Liver (tissue), 9 donors: Measurements from ENCODE around the gene DMD. TPM values are rescaled to one million over a fixed set of nuclear protein-coding genes. Genes with fewer than 3 reads are reported as not detected.

Experiments used
- DNase-seq: peaks from one replicate; pipeline ENCODE4 v3.0.0-alpha.2; 2017; ENCODE audit warnings: low spot score
- H3K27ac ChIP-seq, 2 donors: one replicate each; pipeline ENCODE4 v1.7.0; 2013; ENCODE audit warnings: inconsistent platforms in 2 of 2, low read length in 2 of 2, control low read depth in 1 of 2, low read depth in 1 of 2, mild to moderate bottlenecking in 1 of 2
- H3K27me3 ChIP-seq, 4 donors: one replicate each; pipeline versions ENCODE4 v1.6.1 to v1.7.0; 2013; ENCODE audit warnings: low read length in 3 of 4, inconsistent platforms in 1 of 4, mild to moderate bottlenecking in 1 of 4, moderate library complexity in 1 of 4; ENCODE audit not compliant: control insufficient read depth in 4 of 4, insufficient read depth in 4 of 4
- H3K36me3 ChIP-seq, 4 donors: one replicate each; pipeline versions ENCODE4 v1.6.1 to v1.7.0; 2013; ENCODE audit warnings: low read length in 3 of 4, mild to moderate bottlenecking in 3 of 4, low read depth in 1 of 4, moderate library complexity in 1 of 4; ENCODE audit not compliant: control insufficient read depth in 4 of 4, insufficient read depth in 3 of 4
- H3K4me1 ChIP-seq, 4 donors: one replicate each; pipeline versions ENCODE4 v1.6.1 to v1.7.0; 2013; ENCODE audit warnings: low read length in 3 of 4, mild to moderate bottlenecking in 3 of 4, moderate library complexity in 1 of 4; ENCODE audit not compliant: control insufficient read depth in 4 of 4, insufficient read depth in 4 of 4
- H3K4me3 ChIP-seq, 3 donors: one replicate each; pipeline versions ENCODE4 v1.6.1 to v1.7.0; 2013; ENCODE audit warnings: low read length in 3 of 3, control low read depth in 1 of 3, low read depth in 1 of 3, mild to moderate bottlenecking in 1 of 3
- H3K9ac ChIP-seq, 2 donors: one replicate each; pipeline ENCODE4 v1.7.0; 2013; ENCODE audit warnings: low read length in 2 of 2, mild to moderate bottlenecking in 2 of 2, moderate library complexity in 2 of 2, control low read depth in 1 of 2, low read depth in 1 of 2
- H3K9me3 ChIP-seq, 4 donors: one replicate each; pipeline versions ENCODE4 v1.6.1 to v1.7.0; 2013; ENCODE audit warnings: low read length in 3 of 4; ENCODE audit not compliant: control insufficient read depth in 4 of 4
- CTCF ChIP-seq: fragments of 150-350 bp; IDR thresholded peaks from 2 replicates; pipeline ENCODE4 v1.5.1; 2017; ENCODE audit warnings: improper control_type of control experiment, low read depth, low read length; ENCODE audit not compliant: missing input control
- EGR1 ChIP-seq, 2 donors: IDR thresholded peaks; 2 replicates each; pipeline ENCODE4 v1.6.1; 2016 to 2018; ENCODE audit warnings: antibody characterized with exemption in 2 of 2, low read depth in 2 of 2
- FOXA1 ChIP-seq: IDR thresholded peaks from 2 replicates; pipeline ENCODE4 v1.6.1; 2016; ENCODE audit warnings: antibody characterized with exemption
- FOXA2 ChIP-seq: IDR thresholded peaks from 2 replicates; pipeline ENCODE4 v1.6.1; 2016; ENCODE audit warnings: antibody characterized with exemption
- GABPA ChIP-seq, 2 donors: IDR thresholded peaks in 1 of 2; conservative IDR thresholded peaks in 1 of 2; 2 replicates each; pipeline ENCODE4 v1.6.1; 2016; ENCODE audit warnings: antibody characterized with exemption in 2 of 2, mild to moderate bottlenecking in 1 of 2, moderate library complexity in 1 of 2
- HNF4A ChIP-seq, 2 donors: conservative IDR thresholded peaks; 2 replicates each; pipeline ENCODE4 v1.6.1; 2016; ENCODE audit warnings: antibody characterized with exemption in 2 of 2, mild to moderate bottlenecking in 2 of 2
- HNF4G ChIP-seq: IDR thresholded peaks from 2 replicates; pipeline ENCODE4 v1.6.1; 2016; ENCODE audit warnings: antibody characterized with exemption
- JUND ChIP-seq, 2 donors: IDR thresholded peaks; 2 replicates each; pipeline ENCODE4 v1.6.1; 2016; ENCODE audit warnings: antibody characterized with exemption in 2 of 2
- NR2F2 ChIP-seq: IDR thresholded peaks from 2 replicates; pipeline ENCODE4 v1.6.1; 2016; ENCODE audit warnings: antibody characterized with exemption
- RAD21 ChIP-seq, 2 donors: IDR thresholded peaks; 2 replicates each; pipeline ENCODE4 v1.6.1; 2016; ENCODE audit warnings: antibody characterized with exemption in 2 of 2, mild to moderate bottlenecking in 2 of 2
- RXRA ChIP-seq, 2 donors: IDR thresholded peaks; 2 replicates each; pipeline ENCODE4 v1.6.1; 2017 to 2018; ENCODE audit warnings: antibody characterized with exemption in 2 of 2, mild to moderate bottlenecking in 1 of 2
- SP1 ChIP-seq: IDR thresholded peaks from 2 replicates; pipeline ENCODE4 v1.6.1; 2018; ENCODE audit warnings: antibody characterized with exemption, mild to moderate bottlenecking
- TAF1 ChIP-seq: conservative IDR thresholded peaks from 2 replicates; pipeline ENCODE4 v1.6.1; 2016; ENCODE audit warnings: antibody characterized with exemption, mild to moderate bottlenecking
- YY1 ChIP-seq: IDR thresholded peaks from 2 replicates; pipeline ENCODE4 v1.6.1; 2016; ENCODE audit warnings: antibody characterized with exemption, mild to moderate bottlenecking
- whole genome bisulfite sequencing: extraction: QIAGEN DNeasy Blood & Tissue Kit; methylation state at CpG from one replicate; pipeline ENCODE4 v1.1.7; 2013; 5-methylcytosine and 5-hydroxymethylcytosine counted together
- polyA plus RNA-seq, 2 donors: library from polyadenylated mRNA; stranded (reverse) in 1 of 2; unstranded in 1 of 2; fragments of 200-250 nt in 1 of 2; fragments of >200 nt in 1 of 2; fragmentation: Nextera tagmentation in 1 of 2; extraction: Ambion mirVana in 1 of 2; gene quantifications; one replicate each; pipeline versions ENCODE4 v1.2.1 to v1.2.3, GENCODE V29; 2013 to 2015
- total RNA-seq, 2 donors: library from RNA; depleted of rRNA; stranded (reverse); fragments of >200 nt; gene quantifications; one replicate each; pipeline ENCODE4 v1.2.3, GENCODE V29; 2014
- TF ChIP-seq, protein P1 (sequence below): IDR thresholded peaks from 2 replicates; pipeline ENCODE4 v1.6.1; 2016; ENCODE audit warnings: antibody characterized with exemption
- TF ChIP-seq, protein P2 (sequence below): IDR thresholded peaks from 2 replicates; pipeline ENCODE4 v1.6.1; 2016; ENCODE audit warnings: antibody characterized with exemption, mild to moderate bottlenecking
- TF ChIP-seq, protein P3 (sequence below): IDR thresholded peaks from 2 replicates; pipeline ENCODE4 v1.6.1; 2016; ENCODE audit warnings: antibody characterized with exemption
- donor health status: healthy.
- donor health status: healthy.
- donor health status: healthy.
- donor health status: healthy.
- donor health status: healthy.

Gene DMD
- total and polyA plus RNA-seq, 4 donors, result 14.6 to 61.9 (median 23.9) TPM

GRCh38 chrX:31679861-31680260, 1531.5 kb downstream of the DMD start (continued):
- TF ChIP-seq HNF4A (conservative IDR thresholded peaks at IDR 0.05) (no peak), JUND (IDR thresholded peaks at IDR 0.05) (no peak), GABPA (IDR thresholded peaks at IDR 0.05 in 1 of 2, conservative IDR thresholded peaks at IDR 0.05 in 1 of 2) (no peak), NR2F2 (no peak)

DNA sequence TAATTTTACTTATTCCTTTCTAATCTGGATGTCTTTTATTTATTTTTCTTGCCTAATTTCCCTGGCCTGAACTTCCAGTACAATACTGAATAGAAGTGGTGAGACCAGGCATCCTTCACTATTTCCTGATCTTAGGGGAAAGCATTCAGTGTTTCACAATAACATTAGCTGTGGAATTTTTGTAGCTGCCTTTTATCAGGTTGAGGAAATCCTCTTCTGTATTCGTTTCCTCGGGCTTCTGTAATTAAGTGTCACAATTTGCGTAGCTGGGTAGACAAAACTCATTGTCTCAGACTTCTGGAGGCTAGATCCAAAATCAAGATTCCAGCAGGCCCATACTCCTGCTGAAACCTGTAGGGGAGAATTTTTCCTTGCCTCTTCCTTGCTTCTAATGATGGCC, 1541.1 kb downstream of the DMD start:
- no peak overlapping the region for H3K27ac ChIP-seq
- no peak overlapping the region for H3K4me3 ChIP-seq
- no peaks in the 10 kb centered on the region for H3K36me3 ChIP-seq

More for the DNA sequence above, 1541.1 kb downstream of the DMD start:
- no peak overlapping the region for H3K9ac ChIP-seq
- WGBS, result 67% methylated on average over 3 of the region's 3 CpGs
- H3K27me3 ChIP-seq, result no peaks in the 10 kb centered on the region
- H3K9me3 ChIP-seq, result no peaks in the 10 kb centered on the region
- TF ChIP-seq, protein P1, sequence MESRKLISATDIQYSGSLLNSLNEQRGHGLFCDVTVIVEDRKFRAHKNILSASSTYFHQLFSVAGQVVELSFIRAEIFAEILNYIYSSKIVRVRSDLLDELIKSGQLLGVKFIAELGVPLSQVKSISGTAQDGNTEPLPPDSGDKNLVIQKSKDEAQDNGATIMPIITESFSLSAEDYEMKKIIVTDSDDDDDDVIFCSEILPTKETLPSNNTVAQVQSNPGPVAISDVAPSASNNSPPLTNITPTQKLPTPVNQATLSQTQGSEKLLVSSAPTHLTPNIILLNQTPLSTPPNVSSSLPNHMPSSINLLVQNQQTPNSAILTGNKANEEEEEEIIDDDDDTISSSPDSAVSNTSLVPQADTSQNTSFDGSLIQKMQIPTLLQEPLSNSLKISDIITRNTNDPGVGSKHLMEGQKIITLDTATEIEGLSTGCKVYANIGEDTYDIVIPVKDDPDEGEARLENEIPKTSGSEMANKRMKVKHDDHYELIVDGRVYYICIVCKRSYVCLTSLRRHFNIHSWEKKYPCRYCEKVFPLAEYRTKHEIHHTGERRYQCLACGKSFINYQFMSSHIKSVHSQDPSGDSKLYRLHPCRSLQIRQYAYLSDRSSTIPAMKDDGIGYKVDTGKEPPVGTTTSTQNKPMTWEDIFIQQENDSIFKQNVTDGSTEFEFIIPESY, result no peak
- TF ChIP-seq SP1 (no peak), HNF4A (conservative IDR thresholded peaks at IDR 0.05) (no peak), YY1 (no peak), RXRA (IDR thresholded peaks at IDR 0.05) (no peak), GABPA (IDR thresholded peaks at IDR 0.05 in 1 of 2, conservative IDR thresholded peaks at IDR 0.05 in 1 of 2) (no peak), RAD21 (IDR thresholded peaks at IDR 0.05) (no peak), CTCF (no peak), HNF4G (no peak), FOXA2 (no peak), FOXA1 (no peak), EGR1 (IDR thresholded peaks at IDR 0.05; ENCODE audit: low read depth in 2 of 2) (no peak), TAF1 (no peak), JUND (IDR thresholded peaks at IDR 0.05) (no peak)
- TF ChIP-seq, protein P2, sequence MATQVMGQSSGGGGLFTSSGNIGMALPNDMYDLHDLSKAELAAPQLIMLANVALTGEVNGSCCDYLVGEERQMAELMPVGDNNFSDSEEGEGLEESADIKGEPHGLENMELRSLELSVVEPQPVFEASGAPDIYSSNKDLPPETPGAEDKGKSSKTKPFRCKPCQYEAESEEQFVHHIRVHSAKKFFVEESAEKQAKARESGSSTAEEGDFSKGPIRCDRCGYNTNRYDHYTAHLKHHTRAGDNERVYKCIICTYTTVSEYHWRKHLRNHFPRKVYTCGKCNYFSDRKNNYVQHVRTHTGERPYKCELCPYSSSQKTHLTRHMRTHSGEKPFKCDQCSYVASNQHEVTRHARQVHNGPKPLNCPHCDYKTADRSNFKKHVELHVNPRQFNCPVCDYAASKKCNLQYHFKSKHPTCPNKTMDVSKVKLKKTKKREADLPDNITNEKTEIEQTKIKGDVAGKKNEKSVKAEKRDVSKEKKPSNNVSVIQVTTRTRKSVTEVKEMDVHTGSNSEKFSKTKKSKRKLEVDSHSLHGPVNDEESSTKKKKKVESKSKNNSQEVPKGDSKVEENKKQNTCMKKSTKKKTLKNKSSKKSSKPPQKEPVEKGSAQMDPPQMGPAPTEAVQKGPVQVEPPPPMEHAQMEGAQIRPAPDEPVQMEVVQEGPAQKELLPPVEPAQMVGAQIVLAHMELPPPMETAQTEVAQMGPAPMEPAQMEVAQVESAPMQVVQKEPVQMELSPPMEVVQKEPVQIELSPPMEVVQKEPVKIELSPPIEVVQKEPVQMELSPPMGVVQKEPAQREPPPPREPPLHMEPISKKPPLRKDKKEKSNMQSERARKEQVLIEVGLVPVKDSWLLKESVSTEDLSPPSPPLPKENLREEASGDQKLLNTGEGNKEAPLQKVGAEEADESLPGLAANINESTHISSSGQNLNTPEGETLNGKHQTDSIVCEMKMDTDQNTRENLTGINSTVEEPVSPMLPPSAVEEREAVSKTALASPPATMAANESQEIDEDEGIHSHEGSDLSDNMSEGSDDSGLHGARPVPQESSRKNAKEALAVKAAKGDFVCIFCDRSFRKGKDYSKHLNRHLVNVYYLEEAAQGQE, result no peak
- TF ChIP-seq, protein P3, sequence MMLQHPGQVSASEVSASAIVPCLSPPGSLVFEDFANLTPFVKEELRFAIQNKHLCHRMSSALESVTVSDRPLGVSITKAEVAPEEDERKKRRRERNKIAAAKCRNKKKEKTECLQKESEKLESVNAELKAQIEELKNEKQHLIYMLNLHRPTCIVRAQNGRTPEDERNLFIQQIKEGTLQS, result no peak
- no peaks in the 10 kb centered on the region for H3K4me1 ChIP-seq
- no peak for DNase-seq
